ENCODE measurements around the gene CGB3.

The CGB3 gene

GRCh38 chr19:48991873-48992580 is 32.1 kb downstream of the CGB3 start:
- Histone ChIP-seq H3K36me3 (ENCODE audit: insufficient read depth, low read length) (peaks cover 7% of the 10 kb centered on the region), H3K9ac (ENCODE audit: low read depth, low read length) (peak overlapping the region; percentile 96), H3K9me3 (ENCODE audit: control insufficient read depth, insufficient read depth, low read length) (no peaks in the 10 kb centered on the region), H3K4me1 (ENCODE audit: insufficient read depth, low read length) (peaks cover 8% of the 10 kb centered on the region; the same call in 1 of the 2 replicates)

GRCh38 chr19:48991011-48991609 is 33.0 kb downstream of the CGB3 start:
- Histone ChIP-seq H3K36me3 (ENCODE audit: insufficient read depth, low read length) (peaks cover 10% of the 10 kb centered on the region), H3K4me1 (ENCODE audit: insufficient read depth, low read length) (peaks cover 8% of the 10 kb centered on the region; the same call in 1 of the 2 replicates), H3K9ac (ENCODE audit: low read depth, low read length) (no peak overlapping the region), H3K9me3 (ENCODE audit: control insufficient read depth, insufficient read depth, low read length) (no peaks in the 10 kb centered on the region)

- Histone ChIP-seq H3K4me1 (ENCODE audit: insufficient read depth, low read length) (peaks cover 8% of the 10 kb centered on the region; the same call in 1 of the 2 replicates), H3K9me3 (ENCODE audit: control insufficient read depth, insufficient read depth, low read length) (no peaks in the 10 kb centered on the region), H3K9ac (ENCODE audit: low read depth, low read length) (no peak overlapping the region), H3K36me3 (ENCODE audit: insufficient read depth, low read length) (peaks cover 10% of the 10 kb centered on the region)
These were observed 33.7 kb downstream of the CGB3 start for GRCh38 chr19:48990400-48990799.

GRCh38 chr19:48989701-48990291 is 34.3 kb downstream of the CGB3 start:
- Histone ChIP-seq H3K4me1 (ENCODE audit: insufficient read depth, low read length) (peaks cover 8% of the 10 kb centered on the region; the same call in 1 of the 2 replicates), H3K9me3 (ENCODE audit: control insufficient read depth, insufficient read depth, low read length) (no peaks in the 10 kb centered on the region), H3K9ac (ENCODE audit: low read depth, low read length) (no peak overlapping the region), H3K36me3 (ENCODE audit: insufficient read depth, low read length) (peaks cover 10% of the 10 kb centered on the region)

GRCh38 chr19:48988860-48989259 is 35.3 kb downstream of the CGB3 start:
- peaks cover 8% of the 10 kb centered on the region; the same call in 1 of the 2 replicates for H3K4me1 ChIP-seq (ENCODE audit: insufficient read depth, low read length)
- no peaks in the 10 kb centered on the region for H3K9me3 ChIP-seq (ENCODE audit: control insufficient read depth, insufficient read depth, low read length)
- peaks cover 10% of the 10 kb centered on the region for H3K36me3 ChIP-seq (ENCODE audit: insufficient read depth, low read length)
- H3K9ac ChIP-seq (ENCODE audit: low read depth, low read length): no peak overlapping the region

GRCh38 chr19:48988286-48988685 is 35.8 kb downstream of the CGB3 start:
- Histone ChIP-seq H3K9me3 (ENCODE audit: control insufficient read depth, insufficient read depth, low read length) (no peaks in the 10 kb centered on the region), H3K9ac (ENCODE audit: low read depth, low read length) (no peak overlapping the region), H3K4me1 (ENCODE audit: insufficient read depth, low read length) (peaks cover 8% of the 10 kb centered on the region; the same call in 1 of the 2 replicates), H3K36me3 (ENCODE audit: insufficient read depth, low read length) (peaks cover 10% of the 10 kb centered on the region)

GRCh38 chr19:48987323-48987722 is 36.8 kb downstream of the CGB3 start:
- H3K36me3 ChIP-seq (ENCODE audit: insufficient read depth, low read length): peaks cover 10% of the 10 kb centered on the region
- peaks cover 8% of the 10 kb centered on the region; the same call in 1 of the 2 replicates for H3K4me1 ChIP-seq (ENCODE audit: insufficient read depth, low read length)
- H3K9me3 ChIP-seq (ENCODE audit: control insufficient read depth, insufficient read depth, low read length): no peaks in the 10 kb centered on the region
- no peak overlapping the region for H3K9ac ChIP-seq (ENCODE audit: low read depth, low read length)

- H3K4me1 ChIP-seq (ENCODE audit: insufficient read depth, low read length): 0 out of 2 replicates have a peak, but pooled peaks cover 3% of the 10 kb centered on the region
- H3K36me3 ChIP-seq (ENCODE audit: insufficient read depth, low read length): peaks cover 10% of the 10 kb centered on the region
- H3K9me3 ChIP-seq (ENCODE audit: control insufficient read depth, insufficient read depth, low read length): no peaks in the 10 kb centered on the region
- no peak overlapping the region for H3K9ac ChIP-seq (ENCODE audit: low read depth, low read length)
These were observed 37.9 kb downstream of the CGB3 start for GRCh38 chr19:48986211-48986610.

- 0 out of 2 replicates have a peak, but pooled peaks cover 3% of the 10 kb centered on the region for H3K4me1 ChIP-seq (ENCODE audit: insufficient read depth, low read length)
- no peak overlapping the region for H3K9ac ChIP-seq (ENCODE audit: low read depth, low read length)
- no peaks in the 10 kb centered on the region for H3K9me3 ChIP-seq (ENCODE audit: control insufficient read depth, insufficient read depth, low read length)
- peaks cover 10% of the 10 kb centered on the region for H3K36me3 ChIP-seq (ENCODE audit: insufficient read depth, low read length)
These were observed 38.4 kb downstream of the CGB3 start for GRCh38 chr19:48985711-48986110.

GRCh38 chr19:48982280-48982679 is 41.9 kb downstream of the CGB3 start:
- Histone ChIP-seq H3K9me3 (ENCODE audit: control insufficient read depth, insufficient read depth, low read length) (no peaks in the 10 kb centered on the region), H3K4me1 (ENCODE audit: insufficient read depth, low read length) (no peaks in the 10 kb centered on the region), H3K9ac (ENCODE audit: low read depth, low read length) (no peak overlapping the region), H3K36me3 (ENCODE audit: insufficient read depth, low read length) (peaks cover 6% of the 10 kb centered on the region)

GRCh38 chr19:48977061-48977460 is 47.1 kb downstream of the CGB3 start:
- peaks cover 9% of the 10 kb centered on the region for H3K36me3 ChIP-seq (ENCODE audit: insufficient read depth, low read length)
- H3K9ac ChIP-seq (ENCODE audit: low read depth, low read length): no peak overlapping the region
- H3K9me3 ChIP-seq (ENCODE audit: control insufficient read depth, insufficient read depth, low read length): no peaks in the 10 kb centered on the region
- H3K4me1 ChIP-seq (ENCODE audit: insufficient read depth, low read length): no peaks in the 10 kb centered on the region

GRCh38 chr19:48975947-48976847 is 47.9 kb downstream of the CGB3 start:
- Histone ChIP-seq H3K36me3 (ENCODE audit: insufficient read depth, low read length) (peaks cover 9% of the 10 kb centered on the region), H3K9me3 (ENCODE audit: control insufficient read depth, insufficient read depth, low read length) (no peaks in the 10 kb centered on the region), H3K9ac (ENCODE audit: low read depth, low read length) (no peak overlapping the region), H3K4me1 (ENCODE audit: insufficient read depth, low read length) (no peaks in the 10 kb centered on the region)

Measured in ES-I3 (cell line).